ENCODE data around the gene ZNF276.
A peak's percentile ranks its signal among the peaks of the same experiment; 100 is the strongest.
"Not testable (repeated sequence)": the region's sequence is repeated elsewhere in the genome, so short reads cannot be mapped to it uniquely, and the experiment has no call there.

Gene ZNF276

GRCh38 chr16:89720813-89721545 is at the start of gene ZNF276, which contains the start of gene VPS9D1:
Gene ZNF276 (plus strand): TSS chr16:89721537. CDS start chr16:89721641, 104 bp downstream.
Gene VPS9D1 (minus strand): TSS chr16:89720898. CDS start chr16:89720861, 37 bp downstream.
- peak; percentile 83 for DNase-seq (ENCODE audit: low spot score)

- DNase-seq (ENCODE audit: low spot score), result not testable (repeated sequence)
These were observed 49.8 kb upstream of the ZNF276 start for GRCh38 chr16:89671565-89671964.

- DNase-seq (ENCODE audit: low spot score), result no peak
These were observed 49.0 kb upstream of the ZNF276 start for GRCh38 chr16:89672177-89672941.

- no peak for DNase-seq (ENCODE audit: low spot score)
These were observed 43.1 kb upstream of the ZNF276 start for GRCh38 chr16:89678258-89678657.

GRCh38 chr16:89685916-89686315 is 35.4 kb upstream of the ZNF276 start:
- no peak for DNase-seq (ENCODE audit: low spot score)

GRCh38 chr16:89686520-89687091 is 34.7 kb upstream of the ZNF276 start, which contains the start of gene CDK10:
Gene CDK10 (plus strand): TSS chr16:89686689. CDS start chr16:89686711, 22 bp downstream.
- peak; percentile 93 for DNase-seq (ENCODE audit: low spot score)

- peak; percentile 76 for DNase-seq (ENCODE audit: low spot score)
These were observed 34.0 kb upstream of the ZNF276 start for GRCh38 chr16:89687092-89687940.

- no peak for DNase-seq (ENCODE audit: low spot score)
These were observed 32.9 kb upstream of the ZNF276 start for GRCh38 chr16:89688395-89688794.

- DNase-seq (ENCODE audit: low spot score), result no peak
These were observed 32.2 kb upstream of the ZNF276 start for GRCh38 chr16:89689142-89689541.

- not testable (repeated sequence) for DNase-seq (ENCODE audit: low spot score)
These were observed 31.7 kb upstream of the ZNF276 start for GRCh38 chr16:89689621-89690020.

GRCh38 chr16:89690392-89690901 is 30.9 kb upstream of the ZNF276 start:
- no peak for DNase-seq (ENCODE audit: low spot score)

GRCh38 chr16:89691231-89691985 is 29.9 kb upstream of the ZNF276 start:
- DNase-seq (ENCODE audit: low spot score), result no peak

GRCh38 chr16:89691986-89692569 is 29.3 kb upstream of the ZNF276 start:
- DNase-seq (ENCODE audit: low spot score), result no peak

- no peak for DNase-seq (ENCODE audit: low spot score)
These were observed 28.0 kb upstream of the ZNF276 start for GRCh38 chr16:89693289-89693731.

- DNase-seq (ENCODE audit: low spot score), result no peak
These were observed 27.2 kb upstream of the ZNF276 start for GRCh38 chr16:89693931-89694783.

GRCh38 chr16:89694784-89695085 is 26.6 kb upstream of the ZNF276 start:
- DNase-seq (ENCODE audit: low spot score), result not testable (repeated sequence)

GRCh38 chr16:89695086-89695874 is 26.1 kb upstream of the ZNF276 start:
- no peak for DNase-seq (ENCODE audit: low spot score)

GRCh38 chr16:89695875-89696669 is 25.3 kb upstream of the ZNF276 start:
- no peak for DNase-seq (ENCODE audit: low spot score)
